Lower leg skin (tissue), 3 donors: ENCODE results near the gene COL25A1.

Experiments used
- CTCF ChIP-seq, 3 donors: fragments of 450-650 bp; IDR thresholded peaks; one replicate each; pipeline ENCODE4 v1.5.1; 2016; ENCODE audit warnings: antibody characterized with exemption in 3 of 3, mild to moderate bottlenecking in 3 of 3, moderate library complexity in 2 of 3
- POLR2A ChIP-seq, 2 donors: fragments of 450-650 bp; IDR thresholded peaks; one replicate each; pipeline ENCODE4 v1.6.1; 2016 to 2017; ENCODE audit warnings: antibody characterized with exemption in 2 of 2, mild to moderate bottlenecking in 1 of 2, moderate library complexity in 1 of 2

GRCh38 chr4:109215506-109215905 is 87.0 kb downstream of the COL25A1 start:
- TF ChIP-seq CTCF (IDR thresholded peaks at IDR 0.05) (no peak), POLR2A (IDR thresholded peaks at IDR 0.05) (no peak)
